OCI-LY1 (cell line): ENCODE measurements around the gene E2F8.

Experiments used
- CTCF ChIP-seq: fragments of 200-600 bp; sonication (generic), shearing (Covaris generic); IDR thresholded peaks from 2 replicates; pipeline ENCODE4 v1.5.1; 2017; ENCODE audit warnings: mild to moderate bottlenecking, antibody characterized with exemption, low read length, moderate library complexity, mixed read lengths
- EZH2 ChIP-seq: fragments of 200-600 bp; sonication (generic), shearing (Covaris generic); IDR thresholded peaks from 2 replicates; pipeline ENCODE4 v1.8.0; 2017; ENCODE audit warnings: borderline replicate concordance, mixed run types, mild to moderate bottlenecking, antibody characterized with exemption, low read length, moderate library complexity, mixed read lengths

- TF ChIP-seq CTCF (no peak), EZH2 (no peak)
These were observed 59.0 kb downstream of the E2F8 start for GRCh38 chr11:19181531-19182261.
